A549 (cell line): ENCODE data around the gene TAOK3.

ENCODE experiments used
- CBX8 ChIP-seq: fragments of 200-600 bp; sonication (generic); IDR thresholded peaks from 2 replicates; pipeline ENCODE4 v1.6.1; 2016
- CTCF ChIP-seq: fragments of >200 bp; sonication (Bioruptor Twin); formaldehyde crosslinking; IDR thresholded peaks from 3 replicates; pipeline ENCODE4 v1.5.1; 2016
- EHMT2 ChIP-seq: fragments of 200-600 bp; sonication (generic); IDR thresholded peaks from 2 replicates; pipeline ENCODE4 v1.6.1; 2016; ENCODE audit warnings: antibody characterized with exemption, low read depth, mild to moderate bottlenecking, moderate library complexity
- EP300 ChIP-seq, 2 experiments: fragments of >200 bp; sonication (Bioruptor Twin); formaldehyde crosslinking; IDR thresholded peaks; 2 replicates in 1 of 2; 3 replicates in 1 of 2; pipeline ENCODE4 v1.6.1; 2016 to 2017
- JUN ChIP-seq, 2 experiments: fragments of >200 bp; sonication (Bioruptor Twin); formaldehyde crosslinking; IDR thresholded peaks; 2 replicates in 1 of 2; 3 replicates in 1 of 2; pipeline ENCODE4 v1.6.1; 2016 to 2017
- MAFK ChIP-seq: fragments of 450-650 bp; IDR thresholded peaks from 2 replicates; pipeline ENCODE4 v1.6.1; 2014; ENCODE audit not compliant: partially characterized antibody
- MAZ ChIP-seq: fragments of 150-350 bp; IDR thresholded peaks from 2 replicates; pipeline ENCODE4 v1.6.1; 2014; ENCODE audit warnings: antibody characterized with exemption, low read depth, low read length, borderline replicate concordance
- MYC ChIP-seq: IDR thresholded peaks from 2 replicates; pipeline ENCODE4 v1.6.1; 2012; ENCODE audit warnings: mild to moderate bottlenecking, inconsistent platforms, low read length, improper control_type of control experiment, borderline replicate concordance
- NPAS2 ChIP-seq: fragments of 250-450 bp; sonication (Bioruptor Pico); IDR thresholded peaks from 2 replicates; pipeline ENCODE4 v1.8.0; 2022; ENCODE audit warnings: mild to moderate bottlenecking, moderate library complexity, borderline replicate concordance
- PBX3 ChIP-seq: IDR thresholded peaks from 2 replicates; pipeline ENCODE4 v1.6.1; 2012
- POLR2A ChIP-seq: IDR thresholded peaks from 2 replicates; pipeline ENCODE4 v1.6.1; 2012; ENCODE audit warnings: mild to moderate bottlenecking, low read length
- RCOR1 ChIP-seq: fragments of 150-350 bp; IDR thresholded peaks from 2 replicates; pipeline ENCODE4 v1.6.1; 2014; ENCODE audit warnings: antibody characterized with exemption, low read length, low read depth
- RFX5 ChIP-seq: fragments of 450-650 bp; IDR thresholded peaks from 2 replicates; pipeline ENCODE4 v1.7.1; 2014; ENCODE audit warnings: antibody characterized with exemption, mild to moderate bottlenecking, moderate library complexity
- USF2 ChIP-seq: fragments of 450-650 bp; IDR thresholded peaks from 2 replicates; pipeline ENCODE4 v1.6.1; 2014; ENCODE audit warnings: antibody characterized with exemption

GRCh38 chr12:118101051-118101450, 271.7 kb downstream of the TAOK3 start:
- no peak for TF ChIP-seq MAZ
- TF ChIP-seq RCOR1, result no peak
- TF ChIP-seq PBX3, result no peak
- TF ChIP-seq RFX5, result no peak
- TF ChIP-seq JUN (IDR thresholded peaks at IDR 0.05), result no peak
- no peak for TF ChIP-seq USF2
- TF ChIP-seq POLR2A, result no peak
- peak; percentile 80 for TF ChIP-seq MAFK
- TF ChIP-seq EHMT2, result no peak
- TF ChIP-seq CTCF, result no peak
- no peak for TF ChIP-seq CBX8
- no peak for TF ChIP-seq NPAS2 (CRISPR knock-in tag)
- TF ChIP-seq EP300 (IDR thresholded peaks at IDR 0.05), result no peak
- TF ChIP-seq MYC, result no peak
